ENCODE results near the gene LMOD2.

- TF ChIP-seq, protein P1, sequence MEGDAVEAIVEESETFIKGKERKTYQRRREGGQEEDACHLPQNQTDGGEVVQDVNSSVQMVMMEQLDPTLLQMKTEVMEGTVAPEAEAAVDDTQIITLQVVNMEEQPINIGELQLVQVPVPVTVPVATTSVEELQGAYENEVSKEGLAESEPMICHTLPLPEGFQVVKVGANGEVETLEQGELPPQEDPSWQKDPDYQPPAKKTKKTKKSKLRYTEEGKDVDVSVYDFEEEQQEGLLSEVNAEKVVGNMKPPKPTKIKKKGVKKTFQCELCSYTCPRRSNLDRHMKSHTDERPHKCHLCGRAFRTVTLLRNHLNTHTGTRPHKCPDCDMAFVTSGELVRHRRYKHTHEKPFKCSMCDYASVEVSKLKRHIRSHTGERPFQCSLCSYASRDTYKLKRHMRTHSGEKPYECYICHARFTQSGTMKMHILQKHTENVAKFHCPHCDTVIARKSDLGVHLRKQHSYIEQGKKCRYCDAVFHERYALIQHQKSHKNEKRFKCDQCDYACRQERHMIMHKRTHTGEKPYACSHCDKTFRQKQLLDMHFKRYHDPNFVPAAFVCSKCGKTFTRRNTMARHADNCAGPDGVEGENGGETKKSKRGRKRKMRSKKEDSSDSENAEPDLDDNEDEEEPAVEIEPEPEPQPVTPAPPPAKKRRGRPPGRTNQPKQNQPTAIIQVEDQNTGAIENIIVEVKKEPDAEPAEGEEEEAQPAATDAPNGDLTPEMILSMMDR (conservative IDR thresholded peaks at IDR 0.05; ENCODE audit: low read depth, low read length): no peak
- TF ChIP-seq EZH2 (IDR thresholded peaks at IDR 0.05; ENCODE audit: low read length, unreplicated experiment): no peak
- no peak for TF ChIP-seq EZH2phosphoT487 (IDR thresholded peaks at IDR 0.05; ENCODE audit: borderline replicate concordance, low read length)
Observed at GRCh38 chr7:123639631-123640030, 16.0 kb upstream of the LMOD2 start.
